A549 treated with dexamethasone at 1 μM for 4 hours (cell line): ENCODE data around the gene ZNF436. TPM values are rescaled to one million over a fixed set of nuclear protein-coding genes. Genes with fewer than 3 reads are reported as not detected.

ENCODE experiments used
- total RNA-seq: library from RNA; stranded (reverse); fragments of 200-300 nt; extraction: Qiagen RNA extraction; gene quantifications from 5 replicates; pipeline ENCODE4 v1.2.3, GENCODE V29; 2022

Gene ZNF436
- 5.1 to 6.1 TPM (median 5.2 TPM) in 5 replicates for total RNA-seq

DNA sequence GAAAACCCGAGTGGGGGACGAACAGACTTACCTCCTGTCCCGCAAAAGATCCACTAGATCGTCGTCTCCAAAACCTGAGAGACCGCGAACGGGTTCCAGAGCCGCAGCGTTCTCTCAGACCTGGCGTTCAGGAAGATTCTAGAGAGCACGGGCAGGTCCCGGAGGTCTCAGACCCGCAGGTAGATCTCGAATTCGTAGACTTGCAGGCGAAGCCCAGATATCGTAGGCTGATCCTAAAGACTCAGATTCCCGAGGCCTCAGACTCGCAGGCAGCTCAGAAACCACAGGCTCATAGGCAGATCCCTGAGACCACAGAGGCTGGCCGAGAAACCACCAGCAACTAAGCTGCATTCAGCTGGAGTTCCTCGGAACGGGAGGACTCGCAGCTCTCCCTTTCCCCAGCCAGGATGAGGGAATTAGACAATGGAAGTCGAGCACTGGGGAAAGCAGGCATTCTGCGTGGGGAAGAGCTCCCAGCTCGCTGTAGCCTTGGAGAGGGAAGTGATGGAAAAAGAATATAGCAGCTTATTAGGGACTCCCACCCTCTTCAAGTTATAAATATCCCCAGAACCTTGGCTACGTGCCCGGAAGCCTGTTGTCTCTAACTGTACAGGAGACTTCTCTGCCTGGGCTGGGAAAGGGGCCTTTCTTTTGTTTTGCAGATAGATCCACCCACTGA, at the start of gene ZNF436:
Gene ZNF436, minus strand, starts transcription at position 502 of the 679 bp plus-strand sequence. CDS start 1,831 bp downstream, outside the sequence.

DNA sequence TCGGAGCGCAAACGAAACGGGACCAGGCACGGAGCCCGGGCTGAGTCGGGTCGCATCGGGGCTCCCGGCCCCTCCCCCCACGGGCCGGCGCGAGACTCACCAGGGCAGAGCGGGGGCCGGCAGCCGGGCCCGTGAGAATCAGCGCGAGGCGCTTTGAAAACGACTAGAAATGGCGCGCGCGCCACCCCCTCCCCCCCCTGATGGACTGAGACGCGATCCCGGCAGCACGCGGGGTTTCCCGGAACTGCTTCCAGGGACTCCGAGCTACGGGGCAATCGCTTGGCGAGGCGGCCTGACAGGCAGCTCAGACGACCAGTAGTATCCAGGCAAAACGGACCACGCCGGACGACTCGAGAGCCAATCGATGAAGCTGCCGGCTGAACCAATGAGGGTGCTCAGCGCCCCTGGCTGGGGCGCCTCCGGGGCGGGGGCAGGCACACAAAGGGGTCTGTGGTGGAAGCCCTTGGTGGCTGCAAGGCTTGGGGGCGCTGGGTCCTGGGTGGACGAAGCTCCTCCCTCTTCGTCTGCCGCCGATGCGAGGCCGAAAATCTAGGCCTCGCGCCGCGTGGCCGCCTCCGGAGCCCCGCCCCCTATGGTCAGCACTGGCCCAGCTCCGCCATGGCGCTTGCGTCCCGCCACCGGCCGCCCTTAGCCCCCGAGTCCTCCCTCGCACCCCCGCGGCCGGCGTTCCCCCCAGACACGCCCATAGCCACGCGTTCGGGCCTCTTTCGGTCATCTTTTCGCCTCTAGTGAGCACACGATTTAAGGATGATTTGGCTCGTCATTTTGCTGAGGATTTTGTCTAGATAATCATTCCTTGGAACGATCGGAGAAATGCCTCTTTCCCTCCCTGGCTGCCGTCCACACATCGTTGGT, 25.3 kb downstream of the ZNF436 start, which contains the start of gene HNRNPR:
Gene HNRNPR, minus strand, starts transcription at position 174 of the 876 bp plus-strand sequence. CDS start 3,276 bp downstream, outside the sequence.

Other genes with a start within 250 kb of the ZNF436 start
- 17.1 to 25.5 TPM (median 22.5 TPM) in 5 replicates for gene LUZP1, start 201.0 kb downstream of the ZNF436 start, total RNA-seq
- gene HTR1D, start 152.3 kb downstream of the ZNF436 start, total RNA-seq: 10.0 to 16.7 TPM (median 15.0 TPM) in 5 replicates
- 167 to 191 TPM (median 180 TPM) in 5 replicates for gene HNRNPR, start 25.6 kb downstream of the ZNF436 start, total RNA-seq
- 0.29 to 0.87 TPM (median 0.60 TPM) in 5 replicates for gene TCEA3, start 54.9 kb upstream of the ZNF436 start, total RNA-seq
- 6.2 to 7.8 TPM (median 7.2 TPM) in 5 replicates for gene ASAP3, start 114.3 kb upstream of the ZNF436 start, total RNA-seq
- 2.2 to 3.3 TPM (median 2.9 TPM) in 5 replicates for gene E2F2, start 161.4 kb upstream of the ZNF436 start, total RNA-seq
- gene ID3, start 189.7 kb upstream of the ZNF436 start, total RNA-seq: 258 to 365 TPM (median 315 TPM) in 5 replicates